ENCODE data around the gene NAT10. TPM values are rescaled to one million over a fixed set of nuclear protein-coding genes. Genes with fewer than 3 reads are reported as not detected.

NAT10 gene
- total RNA-seq (2022) (91.4 and 101 TPM in 2 replicates), Bru-seq, nascent RNA (percentile 85 among the genes with signal in this experiment), BruChase-seq, experiment 1, labeled RNA remaining after a 2-hour chase (percentile 88 among the genes with signal in this experiment), BruChase-seq, experiment 2, labeled RNA remaining after a 6-hour chase (percentile 90 among the genes with signal in this experiment)
- long read RNA-seq, full-length matches to known transcripts = 55 of 82 reads
- long read RNA-seq, partial matches to known transcripts = 21 of 82 reads
- long read RNA-seq, other reads (novel, unspliced or antisense) = 6 of 82 reads

DNA sequence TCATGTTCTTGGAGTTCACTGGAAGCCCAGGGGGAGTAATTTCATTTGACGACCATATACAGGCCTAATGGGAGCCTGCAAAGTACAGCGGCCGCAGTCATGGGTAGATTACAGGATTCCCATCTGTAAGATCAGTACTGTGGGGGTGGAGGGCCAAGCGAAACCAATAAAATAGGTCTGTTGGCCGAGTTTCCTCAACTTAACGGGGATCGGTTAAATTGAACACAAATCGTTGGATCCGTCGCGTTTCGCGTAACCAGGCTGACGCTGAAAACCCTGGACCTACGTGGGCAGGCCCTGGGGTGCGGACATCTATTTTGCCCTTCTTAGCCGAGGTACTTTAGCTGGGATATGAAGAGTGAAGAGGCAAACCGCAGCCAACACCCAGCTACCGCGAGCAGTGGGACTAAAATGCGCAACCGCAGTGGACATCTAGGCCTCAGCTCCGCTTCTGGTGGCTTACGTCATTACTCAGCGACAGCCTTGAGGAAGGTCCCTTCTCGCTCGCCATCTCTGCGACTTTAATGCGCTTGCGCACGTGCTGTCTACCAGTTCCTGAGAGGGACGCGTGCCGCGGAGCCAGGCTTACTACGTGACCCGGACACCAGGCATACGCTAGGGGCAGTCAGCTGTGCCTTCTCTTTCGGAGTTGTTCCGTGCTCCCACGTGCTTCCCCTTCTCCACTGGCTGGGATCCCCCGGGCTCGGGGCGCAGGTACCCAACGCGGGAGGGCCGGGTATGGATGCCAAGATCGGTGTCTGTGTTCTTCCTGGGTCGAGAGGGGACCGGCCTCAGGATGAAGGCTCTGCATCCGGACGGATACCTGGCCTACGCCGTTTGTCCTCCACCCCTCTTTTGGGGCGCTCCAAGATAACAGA lies at the start of gene NAT10:
TSS of gene NAT10 (plus strand) at position 551 of the 878 bp plus-strand sequence. CDS start 2,597 bp downstream, outside the sequence.
- Histone ChIP-seq H3K9me3 (no peaks in the 10 kb centered on the region), H3K36me3 (ENCODE audit: control insufficient read depth, insufficient read depth, low read length) (no peaks in the 10 kb centered on the region; the same call in 1 of the 2 replicates), H3K27me3 (replicated peaks; ENCODE audit: control insufficient read depth, insufficient read depth, low read length) (no peaks in the 10 kb centered on the region), H3K4me3 (ENCODE audit: low read depth, low read length) (peak within 1 kb of the TSS; percentile 74), H3K4me1 (peaks cover 9% of the 10 kb centered on the region)
- TF ChIP-seq, protein P1, sequence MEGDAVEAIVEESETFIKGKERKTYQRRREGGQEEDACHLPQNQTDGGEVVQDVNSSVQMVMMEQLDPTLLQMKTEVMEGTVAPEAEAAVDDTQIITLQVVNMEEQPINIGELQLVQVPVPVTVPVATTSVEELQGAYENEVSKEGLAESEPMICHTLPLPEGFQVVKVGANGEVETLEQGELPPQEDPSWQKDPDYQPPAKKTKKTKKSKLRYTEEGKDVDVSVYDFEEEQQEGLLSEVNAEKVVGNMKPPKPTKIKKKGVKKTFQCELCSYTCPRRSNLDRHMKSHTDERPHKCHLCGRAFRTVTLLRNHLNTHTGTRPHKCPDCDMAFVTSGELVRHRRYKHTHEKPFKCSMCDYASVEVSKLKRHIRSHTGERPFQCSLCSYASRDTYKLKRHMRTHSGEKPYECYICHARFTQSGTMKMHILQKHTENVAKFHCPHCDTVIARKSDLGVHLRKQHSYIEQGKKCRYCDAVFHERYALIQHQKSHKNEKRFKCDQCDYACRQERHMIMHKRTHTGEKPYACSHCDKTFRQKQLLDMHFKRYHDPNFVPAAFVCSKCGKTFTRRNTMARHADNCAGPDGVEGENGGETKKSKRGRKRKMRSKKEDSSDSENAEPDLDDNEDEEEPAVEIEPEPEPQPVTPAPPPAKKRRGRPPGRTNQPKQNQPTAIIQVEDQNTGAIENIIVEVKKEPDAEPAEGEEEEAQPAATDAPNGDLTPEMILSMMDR (IDR thresholded peaks at IDR 0.05; ENCODE audit: insufficient read depth in 1 of 2, low read depth in 1 of 2, low read length in 1 of 2, severe bottlenecking in 1 of 2, unreplicated experiment in 1 of 2) = no peak
- ChIA-PET POLR2A (interaction anchor here (0.5 to 2.0 kb wide), 5 partner anchors 16 to 137 kb away, joined by 3 to 14 read pairs (median 4); partner anchors contain the start of gene CAPRIN1), CTCF (interaction anchor here (0.6 to 1.5 kb wide), 3 partner anchors 54 to 253 kb away, joined by 4 to 7 read pairs (median 7); partner anchors contain the start of genes ABTB2 and CAPRIN1)
- Mint-ChIP-seq H3K4me3 (ENCODE audit: unreplicated experiment) (peak within 1 kb of the TSS; percentile 94), H3K9me3 (ENCODE audit: unreplicated experiment) (no peaks in the 10 kb centered on the region), H3K36me3 (ENCODE audit: insufficient read depth, unreplicated experiment) (peaks cover 90% of the 10 kb centered on the region), H3K4me1 (ENCODE audit: low read depth, unreplicated experiment) (peaks cover 19% of the 10 kb centered on the region), H3K27me3 (ENCODE audit: insufficient read depth, unreplicated experiment) (no peaks in the 10 kb centered on the region), H3K27ac (ENCODE audit: unreplicated experiment) (peak within 1 kb of the TSS; percentile 95)
- intact Hi-C loops (cut with micrococcal nuclease; ENCODE audit: unreplicated experiment) = loop anchor here (1.0 to 5.0 kb wide), 4 partner anchors 54 to 332 kb away; partner anchors contain the start of genes CAPRIN1 and CAT
- peak; percentile 97 to 99 for DNase-seq
- BruUV-seq (replicated peaks) = TSS peak; percentile 99

DNA sequence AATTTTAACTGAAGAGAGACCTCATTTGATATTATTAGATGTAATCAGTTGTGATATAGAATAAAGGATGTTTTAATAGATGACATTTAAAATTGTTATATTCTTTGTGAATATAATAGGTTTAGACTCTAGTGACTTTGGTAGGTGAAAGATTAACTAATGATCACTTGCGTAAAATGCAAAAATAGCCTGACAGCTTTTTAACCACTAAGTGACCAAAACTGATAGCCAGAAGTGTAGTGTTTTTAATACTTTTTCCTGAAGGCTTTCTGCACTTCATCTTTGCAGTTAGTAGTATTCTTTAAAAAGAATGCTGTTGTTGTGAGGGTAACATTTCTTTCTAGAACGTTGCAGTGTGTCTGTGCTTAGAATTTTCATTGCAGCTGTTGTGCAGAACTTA lies 48.8 kb upstream of the NAT10 start:
- Mint-ChIP-seq H3K27me3 (ENCODE audit: insufficient read depth, unreplicated experiment) (no peaks in the 10 kb centered on the region), H3K4me1 (ENCODE audit: low read depth, unreplicated experiment) (no peaks in the 10 kb centered on the region), H3K36me3 (ENCODE audit: insufficient read depth, unreplicated experiment) (peaks cover 81% of the 10 kb centered on the region), H3K27ac (ENCODE audit: unreplicated experiment) (no peak overlapping the region), H3K4me3 (ENCODE audit: unreplicated experiment) (no peak overlapping the region), H3K9me3 (ENCODE audit: unreplicated experiment) (no peaks in the 10 kb centered on the region)
- ChIA-PET CTCF (no interaction called here), POLR2A (interaction anchor here (0.5 kb wide), 1 partner anchor 9 kb away, joined by 13 read pairs; no protein-coding TSS in a partner anchor)
- intact Hi-C loops (cut with micrococcal nuclease; ENCODE audit: unreplicated experiment) = no loop called here
- TF ChIP-seq, protein P1 (IDR thresholded peaks at IDR 0.05; ENCODE audit: insufficient read depth in 1 of 2, low read depth in 1 of 2, low read length in 1 of 2, severe bottlenecking in 1 of 2, unreplicated experiment in 1 of 2) = no peak
- DNase-seq = no peak
- Histone ChIP-seq H3K4me1 (peaks cover 23% of the 10 kb centered on the region), H3K27me3 (replicated peaks; ENCODE audit: control insufficient read depth, insufficient read depth, low read length) (no peaks in the 10 kb centered on the region), H3K36me3 (ENCODE audit: control insufficient read depth, insufficient read depth, low read length) (peaks cover 2% of the 10 kb centered on the region), H3K4me3 (ENCODE audit: low read depth, low read length) (no peak overlapping the region), H3K9me3 (no peaks in the 10 kb centered on the region)
- no TSS peak for BruUV-seq (replicated peaks)

Data from Caco-2 (cell line).